Activated B cell treated with CpG ODN at 0.5 μM for 24 hours (primary cell): ENCODE results near the gene KRT5. TPM values are rescaled to one million over a fixed set of nuclear protein-coding genes. Genes with fewer than 3 reads are reported as not detected.
"Not testable (repeated sequence)": the region's sequence is repeated elsewhere in the genome, so short reads cannot be mapped to it uniquely, and the experiment has no call there.

ENCODE experiments used
- ATAC-seq: fragments of 200-7000 bp; cut with Tn5 transposase; one replicate; pipeline ENCODE4 v1.10.0; 2021; ENCODE audit warnings: low read depth, mild to moderate bottlenecking, moderate library complexity
- CTCF ChIA-PET: fragments of 350-600 bp; sonication (Branson Sonifier 250); formaldehyde crosslinking; loops from one replicate; lab custom pipeline; 2021; ENCODE audit warnings: antibody characterized with exemption; lab: Charles Lee
- POLR2A ChIA-PET: fragments of 350-600 bp; sonication (Branson Sonifier 250); formaldehyde crosslinking; loops from one replicate; lab custom pipeline; 2021; ENCODE audit warnings: antibody characterized with exemption; lab: Charles Lee
- DNase-seq: peaks from one replicate; pipeline ENCODE4 v3.0.0; 2022
- H3K27ac Mint-ChIP-seq: one replicate; pipeline ENCODE4 v1.8.0; 2020; ENCODE audit warnings: mixed read lengths
- H3K27me3 Mint-ChIP-seq: one replicate; pipeline ENCODE4 v1.8.0; 2021; ENCODE audit warnings: mixed read lengths
- H3K36me3 Mint-ChIP-seq: one replicate; pipeline ENCODE4 v1.8.0; 2021; ENCODE audit warnings: low read depth, mixed read lengths
- H3K4me1 Mint-ChIP-seq: one replicate; pipeline ENCODE4 v1.8.0; 2021; ENCODE audit warnings: mixed read lengths
- H3K4me3 Mint-ChIP-seq: one replicate; pipeline ENCODE4 v1.8.0; 2020; ENCODE audit warnings: mild to moderate bottlenecking, mixed read lengths
- H3K9me3 Mint-ChIP-seq: one replicate; pipeline ENCODE4 v1.8.0; 2020; ENCODE audit warnings: mixed read lengths
- CTCF ChIP-seq: fragments of 200-600 bp; IDR thresholded peaks from one replicate; pipeline ENCODE4 v1.8.0; 2022; ENCODE audit warnings: antibody characterized with exemption, mild to moderate bottlenecking
- intact Hi-C: fragments of 100-400 bp; cut with micrococcal nuclease; formaldehyde crosslinking; loops from one replicate; pipeline ENCODE4 v1.15.1; 2024
- total RNA-seq: library from RNA; stranded (reverse); gene quantifications from 2 replicates; pipeline ENCODE4 v1.2.3, GENCODE V29; 2022

KRT5 gene
- total RNA-seq, 1 donor from 2014 or later: not detected

GRCh38 chr12:52506858-52507715 lies 13.1 kb downstream of the KRT5 start:
- H3K36me3 Mint-ChIP-seq: no peaks in the 10 kb centered on the region
- TF ChIP-seq CTCF: no peak
- no peak for ATAC-seq
- peaks cover 6% of the 10 kb centered on the region for H3K9me3 Mint-ChIP-seq
- no peak overlapping the region for H3K27ac Mint-ChIP-seq
- intact Hi-C loops: loop anchor here (10.0 kb wide), 1 partner anchor 352 kb away; no protein-coding TSS in a partner anchor
- H3K4me3 Mint-ChIP-seq: no peak overlapping the region
- no peak for DNase-seq
- ChIA-PET POLR2A (no interaction called here), CTCF (no interaction called here)
- no peaks in the 10 kb centered on the region for H3K4me1 Mint-ChIP-seq
- H3K27me3 Mint-ChIP-seq: peaks cover 35% of the 10 kb centered on the region

GRCh38 chr12:52502877-52503276 lies 17.3 kb downstream of the KRT5 start:
- peaks cover 2% of the 10 kb centered on the region for H3K9me3 Mint-ChIP-seq
- intact Hi-C loops: loop anchor here (10.0 kb wide), 1 partner anchor 348 kb away; no protein-coding TSS in a partner anchor
- H3K36me3 Mint-ChIP-seq: no peaks in the 10 kb centered on the region
- ATAC-seq (no peak), DNase-seq (no peak)
- ChIA-PET POLR2A (no interaction called here), CTCF (no interaction called here)
- H3K4me3 Mint-ChIP-seq: no peak overlapping the region
- no peaks in the 10 kb centered on the region for H3K4me1 Mint-ChIP-seq
- H3K27me3 Mint-ChIP-seq: peaks cover 28% of the 10 kb centered on the region
- TF ChIP-seq CTCF: no peak
- no peak overlapping the region for H3K27ac Mint-ChIP-seq

- Mint-ChIP-seq H3K36me3 (no peaks in the 10 kb centered on the region), H3K4me3 (no peak overlapping the region), H3K9me3 (peaks cover 2% of the 10 kb centered on the region), H3K4me1 (no peaks in the 10 kb centered on the region), H3K27me3 (peaks cover 21% of the 10 kb centered on the region), H3K27ac (no peak overlapping the region)
- POLR2A ChIA-PET: no interaction called here
- TF ChIP-seq CTCF: no peak
- CTCF ChIA-PET: no interaction called here
- intact Hi-C loops: loop anchor here (10.0 kb wide), 1 partner anchor 347 kb away; no protein-coding TSS in a partner anchor
- DNase-seq (no peak), ATAC-seq (no peak)
Measured at GRCh38 chr12:52501490-52501889, 18.7 kb downstream of the KRT5 start.

- intact Hi-C loops: loop anchor here (10.0 kb wide), 1 partner anchor 346 kb away; no protein-coding TSS in a partner anchor
- H3K9me3 Mint-ChIP-seq, DNase-seq, ATAC-seq, H3K27ac Mint-ChIP-seq, H3K4me1 Mint-ChIP-seq, H3K36me3 Mint-ChIP-seq, POLR2A ChIA-PET, H3K4me3 Mint-ChIP-seq, CTCF ChIA-PET: not testable (repeated sequence)
- peaks cover 12% of the 10 kb centered on the region for H3K27me3 Mint-ChIP-seq
Measured at GRCh38 chr12:52500574-52500973, 19.6 kb downstream of the KRT5 start.

- Mint-ChIP-seq H3K27me3 (peaks cover 8% of the 10 kb centered on the region), H3K36me3 (no peaks in the 10 kb centered on the region), H3K9me3 (peaks cover 2% of the 10 kb centered on the region), H3K27ac (no peak overlapping the region), H3K4me1 (peaks cover 2% of the 10 kb centered on the region), H3K4me3 (no peak overlapping the region)
- DNase-seq (no peak), ATAC-seq (no peak)
- TF ChIP-seq CTCF: no peak
- intact Hi-C loops: loop anchor here (10.0 kb wide), 1 partner anchor 345 kb away; no protein-coding TSS in a partner anchor
- POLR2A ChIA-PET: no interaction called here
- CTCF ChIA-PET: no interaction called here
Measured at GRCh38 chr12:52499806-52500560, 20.2 kb downstream of the KRT5 start.
